SU-DHL-6 (cell line): Measurements from ENCODE around the gene FLT1.

ENCODE experiments used
- CTCF ChIP-seq: fragments of 200-600 bp; sonication (generic); IDR thresholded peaks from one replicate; pipeline ENCODE4 v1.5.1; 2017; ENCODE audit warnings: antibody characterized with exemption, mild to moderate bottlenecking, low read length, moderate library complexity; ENCODE audit not compliant: insufficient read depth, poor library complexity, severe bottlenecking
- EZH2phosphoT487 ChIP-seq: fragments of 200-600 bp; sonication (generic), shearing (Covaris generic); conservative IDR thresholded peaks from 2 replicates; pipeline ENCODE4 v1.6.1; 2018; ENCODE audit warnings: mild to moderate bottlenecking, antibody characterized with exemption, low read length, moderate library complexity, mixed read lengths

GRCh38 chr13:28425793-28426192 is 69.1 kb downstream of the FLT1 start:
- no peak for TF ChIP-seq CTCF
- TF ChIP-seq EZH2phosphoT487 = no peak
